DND-41 (cell line): ENCODE data around the gene TEX19.

Source experiments
- ATAC-seq: fragments of 200-7000 bp; cut with Tn5 transposase; 3 replicates; pipeline ENCODE4 v1.9.1; 2021; ENCODE audit warnings: low read depth; ENCODE audit not compliant: insufficient read depth
- DNase-seq: peaks from one replicate; pipeline ENCODE4 v3.0.0-alpha.2; 2020
- H2AFZ ChIP-seq: 2 replicates; pipeline ENCODE4 v1.6.0; 2012; ENCODE audit warnings: low read depth, low read length
- H3K27ac ChIP-seq: 2 replicates; pipeline ENCODE4 v1.5.1; 2012; ENCODE audit warnings: low read length, inconsistent platforms
- H3K27me3 ChIP-seq: fragments of 200-600 bp; sonication (generic); 2 replicates; pipeline ENCODE4 v1.6.0; 2012; ENCODE audit warnings: low read length, mild to moderate bottlenecking, inconsistent platforms; ENCODE audit not compliant: insufficient read depth, poor library complexity
- H3K36me3 ChIP-seq: 2 replicates; pipeline ENCODE4 v1.5.1; 2012; ENCODE audit warnings: low read length, inconsistent platforms; ENCODE audit not compliant: insufficient read depth
- H3K4me1 ChIP-seq: 2 replicates; pipeline ENCODE4 v1.5.1; 2012; ENCODE audit warnings: mild to moderate bottlenecking, low read length; ENCODE audit not compliant: insufficient read depth
- H3K4me2 ChIP-seq: 2 replicates; pipeline ENCODE4 v1.6.0; 2012; ENCODE audit warnings: mild to moderate bottlenecking, moderate library complexity, low read length, inconsistent platforms; ENCODE audit not compliant: insufficient read depth
- H3K4me3 ChIP-seq, 2 experiments: fragments of 200-600 bp in 1 of 2; shearing (Covaris generic) in 1 of 2; 2 replicates each; pipeline ENCODE4 v1.5.1; 2012 to 2016; ENCODE audit warnings: inconsistent platforms in 2 of 2, low read length in 2 of 2, mild to moderate bottlenecking in 2 of 2, low read depth in 1 of 2, moderate library complexity in 1 of 2
- H3K79me2 ChIP-seq: 2 replicates; pipeline ENCODE4 v1.6.0; 2012; ENCODE audit warnings: low read length, inconsistent platforms; ENCODE audit not compliant: insufficient read depth
- H3K9ac ChIP-seq: 2 replicates; pipeline ENCODE4 v1.6.0; 2012; ENCODE audit warnings: low read depth, mild to moderate bottlenecking, inconsistent platforms, low read length, moderate library complexity
- H3K9me3 ChIP-seq: 2 replicates; pipeline ENCODE4 v1.5.1; 2012; ENCODE audit warnings: low read length, moderate library complexity, mild to moderate bottlenecking, inconsistent platforms; ENCODE audit not compliant: insufficient read depth, severe bottlenecking
- H4K20me1 ChIP-seq: 2 replicates; pipeline ENCODE4 v1.6.0; 2012; ENCODE audit warnings: low read length; ENCODE audit not compliant: insufficient read depth
- EZH2 ChIP-seq: IDR thresholded peaks from 3 replicates; pipeline ENCODE4 v1.6.1; 2012; ENCODE audit warnings: borderline replicate concordance, low read depth, mild to moderate bottlenecking, moderate library complexity, low read length, inconsistent platforms; ENCODE audit not compliant: severe bottlenecking
- TF ChIP-seq, protein P1 (sequence below): IDR thresholded peaks from 2 replicates; pipeline ENCODE4 v1.5.1; 2012; ENCODE audit warnings: borderline replicate concordance, low read length, moderate library complexity, mild to moderate bottlenecking; ENCODE audit not compliant: poor library complexity, severe bottlenecking; ENCODE audit errors: extremely low read depth

The TEX19 gene

GRCh38 chr17:82324566-82325285, 34.3 kb upstream of the TEX19 start:
- TF ChIP-seq, protein P1, sequence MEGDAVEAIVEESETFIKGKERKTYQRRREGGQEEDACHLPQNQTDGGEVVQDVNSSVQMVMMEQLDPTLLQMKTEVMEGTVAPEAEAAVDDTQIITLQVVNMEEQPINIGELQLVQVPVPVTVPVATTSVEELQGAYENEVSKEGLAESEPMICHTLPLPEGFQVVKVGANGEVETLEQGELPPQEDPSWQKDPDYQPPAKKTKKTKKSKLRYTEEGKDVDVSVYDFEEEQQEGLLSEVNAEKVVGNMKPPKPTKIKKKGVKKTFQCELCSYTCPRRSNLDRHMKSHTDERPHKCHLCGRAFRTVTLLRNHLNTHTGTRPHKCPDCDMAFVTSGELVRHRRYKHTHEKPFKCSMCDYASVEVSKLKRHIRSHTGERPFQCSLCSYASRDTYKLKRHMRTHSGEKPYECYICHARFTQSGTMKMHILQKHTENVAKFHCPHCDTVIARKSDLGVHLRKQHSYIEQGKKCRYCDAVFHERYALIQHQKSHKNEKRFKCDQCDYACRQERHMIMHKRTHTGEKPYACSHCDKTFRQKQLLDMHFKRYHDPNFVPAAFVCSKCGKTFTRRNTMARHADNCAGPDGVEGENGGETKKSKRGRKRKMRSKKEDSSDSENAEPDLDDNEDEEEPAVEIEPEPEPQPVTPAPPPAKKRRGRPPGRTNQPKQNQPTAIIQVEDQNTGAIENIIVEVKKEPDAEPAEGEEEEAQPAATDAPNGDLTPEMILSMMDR = no peak
- TF ChIP-seq EZH2 = no peak
- H3K27ac ChIP-seq = no peak overlapping the region

DNA sequence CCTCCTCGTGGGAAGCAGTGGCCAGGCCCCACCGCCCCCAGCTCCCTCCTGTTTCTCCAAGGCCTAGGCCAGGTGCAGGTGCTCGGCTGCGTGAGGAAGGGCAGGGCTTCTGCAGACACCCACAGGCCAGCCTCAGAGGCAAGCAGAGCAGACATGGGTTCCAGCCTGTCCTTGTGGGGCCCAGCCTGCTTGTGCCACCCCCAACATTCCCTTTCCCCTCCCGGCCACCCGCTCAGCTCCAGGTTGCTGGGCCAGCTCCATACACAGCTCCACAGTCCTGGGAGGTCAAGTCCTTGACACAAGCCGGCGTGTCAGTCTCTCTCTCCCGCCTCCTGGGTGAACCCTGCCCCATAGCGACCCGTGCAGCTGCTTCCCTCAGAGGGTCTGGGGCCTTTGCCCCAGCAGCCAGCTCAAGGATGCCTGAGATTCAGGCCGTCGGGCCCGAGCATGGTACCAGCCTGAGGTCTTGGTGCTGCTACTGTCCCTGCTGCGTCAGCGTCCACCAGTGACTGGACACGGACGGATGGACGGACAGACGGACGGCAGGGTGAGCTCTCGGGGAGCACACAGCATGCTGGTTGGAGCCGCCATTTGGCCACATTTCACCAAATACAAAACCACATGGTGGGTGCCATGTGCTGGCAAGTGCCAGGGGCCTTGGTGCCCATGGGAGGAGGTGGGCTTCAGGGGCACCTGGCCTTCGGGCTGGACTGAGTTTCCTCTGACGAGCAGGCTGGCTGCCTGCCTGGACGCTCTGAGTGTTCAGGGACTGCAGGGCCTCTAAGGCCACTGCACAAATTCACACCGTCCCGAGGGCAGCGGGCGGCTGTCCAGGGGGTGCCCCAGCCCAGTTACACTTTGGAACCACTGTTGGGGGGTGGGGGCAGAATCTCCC, 33.5 kb upstream of the TEX19 start:
- H3K36me3 ChIP-seq = no peaks in the 10 kb centered on the region
- DNase-seq (no peak), ATAC-seq (no peak)
- no peaks in the 10 kb centered on the region for H3K79me2 ChIP-seq
- TF ChIP-seq, protein P1 = no peak
- no peak for TF ChIP-seq EZH2
- H3K4me3 ChIP-seq = no peak overlapping the region
- H3K27ac ChIP-seq = no peak overlapping the region
- no peaks in the 10 kb centered on the region for H4K20me1 ChIP-seq
- no peaks in the 10 kb centered on the region for H3K27me3 ChIP-seq
- H2AFZ ChIP-seq = no peak overlapping the region
- H3K9ac ChIP-seq = no peak overlapping the region
- H3K4me2 ChIP-seq = no peak overlapping the region
- H3K4me1 ChIP-seq = peaks cover 9% of the 10 kb centered on the region; the same call in 1 of the 2 replicates
- no peaks in the 10 kb centered on the region for H3K9me3 ChIP-seq

More at GRCh38 chr17:82324566-82325285, 34.3 kb upstream of the TEX19 start:
- ATAC-seq (no peak), DNase-seq (no peak)
- H4K20me1 ChIP-seq = no peaks in the 10 kb centered on the region
- no peak overlapping the region for H3K4me2 ChIP-seq
- no peak overlapping the region for H3K4me3 ChIP-seq
- no peaks in the 10 kb centered on the region for H3K9me3 ChIP-seq
- H3K9ac ChIP-seq = no peak overlapping the region
- H3K4me1 ChIP-seq = peaks cover 9% of the 10 kb centered on the region; the same call in 1 of the 2 replicates
- no peaks in the 10 kb centered on the region for H3K36me3 ChIP-seq
- H3K79me2 ChIP-seq = no peaks in the 10 kb centered on the region
- H2AFZ ChIP-seq = no peak overlapping the region
- no peaks in the 10 kb centered on the region for H3K27me3 ChIP-seq

DNA sequence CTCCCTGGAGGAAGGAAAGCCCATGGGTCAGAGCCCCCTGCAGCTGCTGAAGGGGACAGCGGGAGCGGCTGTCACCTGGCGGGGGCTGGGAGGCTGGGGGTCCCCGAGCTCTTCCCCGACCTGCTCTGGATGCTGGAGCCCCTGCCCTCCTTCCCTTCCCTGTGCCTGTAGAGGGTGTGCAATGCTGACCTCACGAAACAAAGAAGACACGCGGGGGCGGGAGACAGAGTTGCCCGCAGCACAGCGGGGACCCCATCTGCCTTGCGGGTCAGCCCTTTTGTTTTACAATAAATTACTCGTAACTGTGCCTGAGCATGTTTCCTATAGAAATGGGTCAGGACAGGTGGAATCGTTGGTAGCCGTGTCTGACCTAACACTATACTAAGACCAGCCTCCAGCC, 31.8 kb upstream of the TEX19 start:
- no peak for ATAC-seq
- Histone ChIP-seq H3K79me2 (no peaks in the 10 kb centered on the region), H4K20me1 (no peaks in the 10 kb centered on the region), H3K4me1 (no peaks in the 10 kb centered on the region), H3K9ac (no peak overlapping the region), H3K36me3 (no peaks in the 10 kb centered on the region), H3K9me3 (no peaks in the 10 kb centered on the region), H3K27me3 (no peaks in the 10 kb centered on the region), H2AFZ (no peak overlapping the region), H3K4me2 (no peak overlapping the region), H3K4me3 (no peak overlapping the region), H3K27ac (no peak overlapping the region)
- TF ChIP-seq EZH2 = no peak
- TF ChIP-seq, protein P1 = no peak
- no peak for DNase-seq
